Right renal pelvis (tissue), 4 donors: ENCODE measurements around the gene HRH3. TPM values are rescaled to one million over a fixed set of nuclear protein-coding genes. Genes with fewer than 3 reads are reported as not detected.

Experiments used
- DNase-seq, 4 donors: peaks; one replicate each; pipeline ENCODE4 v3.0.0-alpha.2; 2013; ENCODE audit warnings: low read depth in 4 of 4, low spot score in 3 of 4, missing footprints in 1 of 4
- polyA plus RNA-seq, 4 donors: library from polyadenylated mRNA; unstranded; fragments of 120-200 nt; gene quantifications; one replicate each; pipeline ENCODE4 v1.2.1, GENCODE V29; 2013; ENCODE audit not compliant: insufficient read length in 4 of 4

HRH3 gene
- polyA plus RNA-seq, 4 donors, result 0.06 to 0.25 (median 0.16) TPM; not detected in 1

DNA sequence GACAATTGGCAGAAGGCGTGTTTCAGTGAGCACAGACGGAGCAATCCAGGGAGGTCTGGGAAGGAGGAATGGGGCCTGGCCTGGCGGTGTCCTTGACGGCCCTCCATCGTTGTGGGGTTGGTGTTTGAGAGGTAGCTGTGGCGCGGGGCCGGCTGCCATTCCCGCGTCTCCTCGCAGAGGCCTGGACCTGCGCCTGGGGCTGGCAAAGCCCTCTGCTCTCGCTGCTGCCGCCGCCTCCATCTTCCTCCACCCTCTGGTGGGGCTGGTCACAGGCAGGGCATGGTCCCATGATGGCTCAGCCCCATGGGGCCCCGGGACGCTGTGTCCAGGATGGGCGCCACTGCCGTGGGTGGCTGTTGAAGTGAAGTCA, 25.8 kb upstream of the HRH3 start:
- no peak for DNase-seq

DNA sequence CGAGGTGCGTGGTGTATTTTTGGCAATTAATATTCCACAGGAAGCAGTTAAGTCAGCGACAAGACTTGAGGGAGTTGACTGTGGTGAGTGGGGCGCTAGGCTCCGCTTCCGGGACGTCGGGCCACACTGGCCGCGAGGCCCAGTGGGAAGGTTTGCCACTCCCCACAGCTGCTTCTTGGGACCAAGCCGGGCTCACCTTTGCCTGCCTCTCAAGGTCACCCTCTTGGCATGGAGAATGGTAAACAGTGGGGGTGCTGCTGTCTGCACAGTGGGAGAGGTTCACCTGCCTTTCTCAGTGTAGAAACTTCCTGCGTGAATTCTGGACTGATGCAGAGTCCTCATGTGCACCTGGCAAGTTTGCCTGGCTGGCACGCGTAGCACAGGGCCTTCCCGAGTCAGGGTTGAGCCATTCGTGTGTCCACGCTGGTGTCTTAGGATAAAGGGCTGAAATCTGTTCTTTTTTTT, 24.6 kb upstream of the HRH3 start:
- no peak for DNase-seq

DNA sequence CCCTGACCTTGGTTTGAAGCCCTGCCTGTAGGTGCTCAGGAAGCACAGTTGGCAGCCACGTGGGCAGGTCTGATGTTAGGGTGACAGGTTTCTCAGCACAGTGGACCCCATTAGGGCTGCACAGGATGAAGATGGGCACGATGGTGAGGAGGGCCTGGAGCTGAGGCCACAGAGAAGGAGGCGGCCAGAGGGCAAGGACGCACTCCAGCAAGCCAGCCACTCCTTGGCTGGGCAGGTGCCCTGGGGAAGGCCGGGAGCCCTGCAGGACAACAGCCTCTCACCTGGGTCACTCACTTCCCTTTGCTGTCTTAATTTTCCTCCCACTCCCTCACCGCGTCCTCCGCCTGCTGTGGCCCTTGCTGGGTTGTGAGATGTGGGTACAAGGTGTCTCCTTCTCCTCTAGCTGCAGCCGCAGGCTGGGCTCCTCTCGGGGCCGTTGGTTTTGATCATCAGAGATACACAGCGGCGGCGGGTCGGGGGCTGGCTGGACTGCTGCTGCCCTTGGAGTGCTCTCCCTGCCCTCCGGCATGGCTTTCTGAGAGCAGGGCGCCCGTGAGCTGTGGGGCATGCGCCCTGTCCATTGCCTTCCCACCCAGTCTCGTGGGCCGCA, 23.9 kb upstream of the HRH3 start:
- no peak for DNase-seq

DNA sequence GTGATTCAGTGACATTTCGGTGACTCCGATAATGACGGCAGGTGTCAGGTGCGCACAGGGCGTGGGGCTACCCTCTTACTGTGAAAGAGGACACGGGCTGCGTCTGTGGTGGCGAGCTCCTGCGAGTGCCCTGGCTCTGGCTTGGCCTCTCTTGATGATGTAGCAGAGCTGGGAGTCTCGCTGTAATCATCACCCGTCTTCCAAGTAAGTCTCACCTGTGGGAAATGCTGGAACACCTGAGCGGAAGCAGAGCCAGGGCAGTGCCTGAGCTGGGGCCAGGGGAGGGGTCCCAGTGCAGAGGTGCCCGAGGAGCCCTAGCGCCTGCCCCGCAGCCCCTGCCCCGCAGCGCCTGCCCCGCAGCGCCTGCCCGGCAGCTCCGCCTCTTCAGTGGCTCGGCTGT, 23.0 kb upstream of the HRH3 start:
- DNase-seq, result no peak

DNA sequence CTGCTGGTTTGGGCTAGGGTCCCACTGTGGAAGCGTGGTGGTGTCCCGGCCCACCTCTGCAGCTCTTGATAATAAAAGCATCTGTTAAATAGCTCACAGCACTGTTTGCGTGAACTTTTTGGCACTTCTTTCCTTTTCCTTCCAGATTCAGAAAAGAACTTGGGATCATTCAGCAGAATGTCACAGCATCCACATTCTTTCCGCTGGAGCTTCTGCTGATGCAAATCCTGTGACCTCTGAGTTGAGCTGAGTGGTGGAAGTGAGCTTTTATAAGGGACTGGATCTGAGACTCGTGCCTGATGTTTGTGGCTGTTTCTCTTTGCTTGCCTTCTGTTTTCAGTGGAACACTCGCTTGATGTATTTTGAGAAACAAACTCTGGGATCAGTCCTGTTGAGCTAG, 22.1 kb upstream of the HRH3 start:
- no peak for DNase-seq

DNA sequence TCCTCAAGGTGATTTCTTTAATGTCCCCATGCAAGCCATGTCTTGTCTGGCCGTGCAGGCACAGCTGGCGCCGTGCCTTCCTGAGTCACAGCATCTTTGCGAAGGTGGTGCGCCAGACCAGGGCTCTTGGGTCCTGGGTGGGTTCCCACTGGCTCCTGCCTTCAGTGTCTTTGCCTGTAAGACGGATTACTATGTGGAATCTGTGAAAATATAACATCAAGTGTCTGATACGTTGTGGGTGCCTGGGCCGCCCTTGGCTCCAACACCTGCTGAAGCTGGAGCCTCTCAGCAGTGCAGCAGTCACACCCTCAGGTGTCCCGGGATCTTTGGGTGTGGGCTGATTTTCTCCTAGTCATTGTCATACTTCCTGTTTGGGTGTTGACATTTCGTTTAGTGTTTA, 21.4 kb upstream of the HRH3 start:
- no peak for DNase-seq

DNA sequence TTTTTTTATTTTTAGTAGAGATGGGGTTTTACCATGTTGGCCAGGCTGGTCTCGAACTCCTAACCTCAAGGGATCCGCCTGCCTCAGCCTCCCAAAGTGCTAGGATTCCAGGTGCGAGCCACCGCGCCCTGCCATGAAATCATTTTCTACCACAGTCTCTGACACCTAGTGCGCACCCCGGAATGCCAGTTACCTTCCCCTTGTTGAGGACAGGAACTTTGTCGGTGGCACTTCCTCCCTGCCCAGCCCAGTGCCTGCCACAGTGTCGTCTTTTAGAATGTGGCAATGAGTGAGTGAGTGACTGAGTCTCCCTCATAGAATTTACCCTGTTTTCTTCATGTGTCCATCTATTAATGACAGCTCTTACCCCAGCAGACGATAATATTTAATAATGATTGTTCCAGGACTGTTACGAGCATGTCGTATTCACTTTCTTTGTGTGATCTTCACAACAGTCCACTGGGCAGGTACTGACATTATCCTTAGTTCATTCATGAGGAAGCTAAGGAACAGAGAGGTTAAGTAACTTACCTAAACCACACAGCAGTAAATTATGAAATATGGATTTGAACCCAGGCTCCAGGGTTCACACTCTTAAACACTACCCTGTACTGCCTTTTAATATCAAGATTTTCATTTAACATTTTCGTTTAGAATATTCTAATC, 20.1 kb upstream of the HRH3 start:
- DNase-seq, result no peak

DNA sequence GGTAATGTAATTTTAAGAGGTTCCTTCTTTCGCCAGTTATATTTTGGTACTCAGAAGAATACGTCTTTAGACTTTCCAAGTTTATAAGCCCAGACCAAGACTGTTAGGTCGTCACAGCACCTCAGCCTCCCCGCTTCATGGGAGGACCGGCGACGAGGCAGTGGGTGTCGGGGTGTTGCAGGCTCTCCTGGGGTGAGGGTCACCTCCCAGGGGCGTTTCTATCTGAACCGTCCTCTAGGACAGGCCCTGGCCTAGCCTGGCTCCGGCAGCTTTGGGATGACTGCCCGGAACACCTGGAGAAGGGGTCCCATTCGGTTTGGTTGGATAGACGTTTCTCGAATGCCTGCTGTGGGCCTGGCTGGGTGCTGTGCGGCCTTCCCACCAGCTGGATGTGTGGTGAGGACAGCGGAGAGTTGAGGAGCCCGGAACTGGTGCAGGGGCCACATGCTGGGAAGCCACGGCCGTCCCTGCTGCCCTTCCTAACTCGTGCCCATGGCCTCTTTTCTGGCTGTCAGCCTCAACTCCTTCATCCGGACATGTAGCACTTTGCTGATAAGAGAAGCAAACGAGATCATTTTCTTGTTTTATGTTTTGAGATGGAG, 19.3 kb upstream of the HRH3 start:
- DNase-seq, result no peak

DNA sequence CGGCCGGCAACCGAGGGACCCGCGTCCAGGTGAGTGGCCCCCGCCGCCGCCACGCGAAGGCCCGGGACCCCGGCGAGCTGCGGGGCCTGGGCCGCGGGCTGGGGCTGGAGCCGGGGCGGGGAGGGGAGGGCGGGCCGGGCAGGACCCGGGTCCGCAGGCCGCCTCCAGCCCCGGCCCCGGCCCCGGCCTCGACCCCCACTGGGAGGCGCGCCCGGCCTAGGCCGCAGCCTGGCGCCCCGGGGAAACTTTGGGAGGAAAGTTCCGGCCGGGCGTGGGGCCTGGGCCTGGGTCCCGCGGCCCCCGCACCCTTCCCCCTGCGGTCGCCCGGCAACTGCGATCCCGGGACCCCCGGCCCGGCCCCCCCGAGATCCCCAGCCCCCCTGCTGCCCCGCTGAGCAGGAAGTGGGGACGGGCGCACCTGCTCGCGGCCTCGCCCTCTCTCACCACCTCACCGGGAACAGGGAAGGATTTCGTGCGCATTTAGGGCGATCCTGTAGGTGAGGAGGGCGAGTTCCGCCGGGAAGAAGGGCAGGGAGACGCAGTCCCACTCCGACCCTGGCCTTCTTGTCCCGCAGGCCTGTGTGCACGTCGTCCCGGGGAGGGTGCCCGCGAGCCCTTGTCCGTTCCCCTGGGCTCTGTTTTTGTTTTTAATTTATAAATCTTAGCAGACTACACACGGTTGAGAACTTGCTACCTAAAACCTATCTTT, 18.6 kb upstream of the HRH3 start:
- DNase-seq, result no peak

DNA sequence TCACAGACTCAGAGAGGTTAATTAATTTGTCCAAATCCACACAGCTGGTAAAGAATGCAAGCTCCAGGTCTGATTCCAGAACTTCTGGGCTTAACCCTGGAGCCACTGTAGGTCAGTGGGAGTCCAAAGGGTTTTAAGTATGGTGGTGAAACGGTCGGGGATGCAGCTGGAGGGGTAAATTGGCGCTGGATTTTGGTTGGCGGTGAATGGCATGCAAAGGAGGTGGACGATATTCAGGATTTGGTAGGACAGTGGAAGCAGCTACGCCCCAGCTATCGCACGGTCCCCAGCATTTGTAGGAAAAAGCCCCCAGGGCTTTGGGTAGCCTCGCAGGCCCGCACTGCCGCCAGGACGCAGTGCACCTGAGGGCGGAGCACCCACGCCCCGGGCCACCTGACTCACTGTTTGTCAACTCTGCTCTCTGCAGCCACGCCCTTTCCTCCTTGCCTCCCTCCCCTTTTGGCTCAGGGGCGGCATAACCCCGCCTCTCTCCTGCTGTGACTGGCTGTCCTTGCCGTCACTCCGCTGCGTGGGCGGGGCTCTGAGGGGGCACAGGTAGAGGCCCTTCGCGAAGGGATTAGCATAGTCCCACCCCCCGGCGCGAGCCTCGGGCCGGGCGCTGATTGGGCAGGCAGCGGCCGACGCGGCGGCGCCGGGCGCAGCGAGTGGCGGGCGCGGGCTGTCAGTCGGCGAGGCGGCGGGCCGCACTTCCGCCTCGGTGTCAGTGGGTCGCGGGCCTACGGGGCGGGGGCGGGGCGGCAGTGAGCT, 17.9 kb upstream of the HRH3 start, which contains the start of gene OSBPL2:
TSS of gene OSBPL2 (plus strand) at position 721 of the 768 bp plus-strand sequence. CDS start 17,664 bp downstream, outside the sequence.
- peak; percentile 96 to 97 (median 96) for DNase-seq

DNA sequence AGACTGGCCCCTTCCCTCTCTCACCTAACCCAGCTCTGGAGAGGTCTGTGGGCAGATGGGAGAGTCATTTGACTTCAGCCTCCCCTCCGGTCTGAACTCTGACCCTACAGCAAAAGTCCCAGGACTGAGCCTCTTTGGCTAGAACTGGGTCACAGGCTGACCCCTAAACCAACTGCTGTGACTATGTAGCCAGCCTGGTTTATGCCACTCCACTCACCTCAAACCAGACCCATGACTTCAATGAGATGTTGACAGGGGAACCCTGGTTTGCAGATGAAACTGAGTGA, 17.4 kb upstream of the HRH3 start:
- DNase-seq, result no peak

DNA sequence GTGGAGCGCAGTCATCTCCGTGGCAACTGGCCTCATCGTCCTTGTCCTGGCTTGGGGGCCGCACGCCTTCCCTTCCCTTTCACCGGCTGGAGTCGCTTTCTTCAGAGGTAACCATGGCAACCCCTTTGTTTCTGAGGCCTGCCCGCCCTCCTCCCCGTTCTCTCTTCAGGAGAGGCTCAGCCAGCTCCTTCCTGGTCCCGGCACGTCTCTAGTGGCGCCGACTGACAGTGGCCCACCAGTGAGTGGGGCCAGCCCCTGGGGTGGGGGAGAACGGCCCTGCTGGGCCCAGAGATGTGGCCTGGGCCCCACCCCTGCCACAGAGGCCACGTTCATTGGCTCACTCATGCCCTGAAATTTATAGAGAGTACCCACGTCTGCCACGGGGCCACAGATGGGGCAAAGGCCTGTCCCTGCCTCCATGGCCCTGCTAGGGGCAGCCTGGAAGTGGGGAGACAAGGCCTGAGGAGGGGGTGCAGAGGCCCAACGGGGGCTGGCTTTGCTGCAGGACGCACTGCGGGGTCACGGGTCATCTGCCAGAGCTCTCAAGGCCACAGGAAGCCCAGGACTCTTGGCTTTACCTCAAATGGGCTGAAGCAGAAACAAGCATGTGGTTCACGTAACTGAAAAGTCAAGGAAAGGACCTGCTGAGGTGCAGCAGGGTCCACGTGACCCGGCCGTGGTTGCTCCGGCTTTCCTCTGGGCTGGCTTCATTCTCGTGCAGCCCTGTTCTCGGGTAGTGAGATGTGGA, 16.9 kb upstream of the HRH3 start:
- no peak for DNase-seq

DNA sequence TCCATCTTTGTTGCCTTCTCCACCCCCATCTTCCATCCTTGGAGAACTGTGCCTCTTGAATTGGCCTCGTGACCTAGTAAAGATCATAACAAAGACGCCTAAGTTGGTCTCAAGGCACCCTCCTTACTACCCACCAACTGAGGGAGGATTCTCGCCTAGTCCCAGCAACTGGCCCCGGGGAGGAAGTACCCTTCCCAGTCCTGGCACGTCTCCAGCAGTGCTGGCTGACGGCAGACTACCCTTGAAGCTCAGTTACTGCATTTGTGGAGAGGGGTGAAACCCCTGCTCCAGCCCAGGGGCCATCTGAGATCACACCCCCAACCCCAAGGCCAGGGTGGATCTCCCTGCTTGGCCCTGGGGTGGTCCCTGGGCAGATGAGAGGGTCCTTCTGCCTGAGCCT, 16.1 kb upstream of the HRH3 start:
- no peak for DNase-seq

DNA sequence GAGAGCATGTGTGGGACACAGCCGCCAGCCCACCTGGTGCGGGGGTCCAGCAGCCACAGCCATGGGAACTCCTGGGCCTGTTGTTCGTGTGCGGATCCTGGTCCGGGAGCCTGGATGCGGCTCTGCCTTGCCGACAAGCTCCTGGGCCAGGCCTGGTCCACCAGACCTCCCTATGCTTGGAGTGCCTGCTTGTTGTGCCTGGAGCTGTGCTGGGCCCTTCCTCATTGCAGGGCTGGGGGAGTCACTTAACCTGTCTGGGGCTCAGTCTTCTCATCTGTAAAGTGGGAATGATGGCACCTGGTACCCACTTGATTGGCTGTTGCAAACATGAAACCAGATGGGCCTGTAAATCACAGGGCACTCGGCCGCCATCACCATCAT, 15.7 kb upstream of the HRH3 start:
- DNase-seq, result no peak

DNA sequence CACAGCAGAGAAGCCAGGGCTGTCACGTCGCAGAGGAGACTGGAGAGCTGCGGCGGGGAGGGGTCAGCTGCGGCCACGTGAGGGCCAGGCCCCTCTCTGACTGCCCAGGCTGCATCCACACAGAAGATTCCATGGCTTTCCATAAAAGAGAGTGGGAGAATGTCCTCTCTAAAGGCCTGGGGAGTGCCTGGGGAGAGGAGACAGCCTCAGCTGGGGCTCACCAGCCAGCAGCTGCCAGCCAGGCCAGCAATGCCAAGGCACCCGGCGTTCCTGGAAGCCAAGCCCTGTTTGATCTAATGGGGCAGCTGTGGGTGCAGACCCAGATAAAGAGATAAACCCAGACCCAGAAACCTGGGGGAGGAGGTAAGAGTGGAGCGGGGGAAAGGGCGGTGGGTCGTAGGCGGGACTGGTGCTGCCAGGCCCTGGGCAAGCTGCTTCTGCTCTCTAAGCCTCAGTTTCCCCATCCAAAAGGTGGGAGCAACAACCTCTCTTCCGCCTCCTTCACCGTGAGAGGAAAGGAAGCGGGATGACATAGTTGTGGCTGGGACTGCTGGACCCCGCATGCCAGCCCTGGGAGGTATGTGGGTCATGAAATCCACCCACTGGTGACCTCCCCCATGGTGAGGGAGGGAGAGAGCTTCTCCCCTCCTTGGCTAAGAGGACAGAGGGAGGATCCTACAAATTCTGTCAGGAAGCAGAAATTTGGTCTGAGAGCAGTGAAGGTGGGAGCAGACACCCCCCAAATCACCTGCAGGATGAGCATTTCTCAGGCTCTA, 15.1 kb upstream of the HRH3 start:
- no peak for DNase-seq

DNA sequence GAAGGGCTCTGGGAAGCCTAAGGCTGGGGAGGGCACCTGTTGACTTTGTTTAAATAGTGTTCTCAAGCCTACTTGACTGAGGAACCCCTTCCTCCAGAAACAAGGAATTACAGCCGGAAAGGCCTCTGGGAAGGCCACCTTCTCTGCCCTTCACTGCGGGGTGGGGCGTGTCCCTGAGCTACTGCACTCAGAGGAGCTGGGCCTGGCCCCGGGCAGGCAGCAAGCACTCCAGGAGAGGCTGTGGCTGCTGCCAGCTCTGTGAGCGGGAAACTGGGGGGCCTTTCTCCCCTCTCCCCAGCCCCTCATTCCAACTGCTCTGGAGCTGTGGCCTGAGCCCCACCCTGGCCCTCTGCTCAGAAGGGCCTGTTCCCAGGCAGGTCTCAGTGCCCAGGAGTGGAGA, 14.3 kb upstream of the HRH3 start:
- no peak for DNase-seq

DNA sequence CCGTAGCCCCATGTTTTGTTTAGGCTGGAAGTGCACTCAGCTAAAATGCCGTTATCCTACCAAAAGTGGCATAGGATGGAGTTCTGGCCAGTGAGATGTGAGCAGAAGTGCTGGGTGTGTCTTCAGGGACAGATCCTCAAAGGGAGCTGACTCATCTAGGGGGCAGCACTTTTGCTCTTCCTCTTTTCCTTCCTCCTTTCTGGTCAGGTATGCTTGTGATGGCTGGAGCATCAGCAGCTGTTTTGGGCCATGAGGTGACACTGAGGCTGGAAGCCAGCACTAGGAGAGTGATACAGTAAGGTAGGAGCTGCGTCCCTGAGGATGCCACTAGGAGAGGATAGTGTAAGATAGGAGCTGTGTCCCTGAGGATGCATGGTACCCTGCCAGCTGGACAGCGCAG, 13.6 kb upstream of the HRH3 start:
- no peak for DNase-seq

DNA sequence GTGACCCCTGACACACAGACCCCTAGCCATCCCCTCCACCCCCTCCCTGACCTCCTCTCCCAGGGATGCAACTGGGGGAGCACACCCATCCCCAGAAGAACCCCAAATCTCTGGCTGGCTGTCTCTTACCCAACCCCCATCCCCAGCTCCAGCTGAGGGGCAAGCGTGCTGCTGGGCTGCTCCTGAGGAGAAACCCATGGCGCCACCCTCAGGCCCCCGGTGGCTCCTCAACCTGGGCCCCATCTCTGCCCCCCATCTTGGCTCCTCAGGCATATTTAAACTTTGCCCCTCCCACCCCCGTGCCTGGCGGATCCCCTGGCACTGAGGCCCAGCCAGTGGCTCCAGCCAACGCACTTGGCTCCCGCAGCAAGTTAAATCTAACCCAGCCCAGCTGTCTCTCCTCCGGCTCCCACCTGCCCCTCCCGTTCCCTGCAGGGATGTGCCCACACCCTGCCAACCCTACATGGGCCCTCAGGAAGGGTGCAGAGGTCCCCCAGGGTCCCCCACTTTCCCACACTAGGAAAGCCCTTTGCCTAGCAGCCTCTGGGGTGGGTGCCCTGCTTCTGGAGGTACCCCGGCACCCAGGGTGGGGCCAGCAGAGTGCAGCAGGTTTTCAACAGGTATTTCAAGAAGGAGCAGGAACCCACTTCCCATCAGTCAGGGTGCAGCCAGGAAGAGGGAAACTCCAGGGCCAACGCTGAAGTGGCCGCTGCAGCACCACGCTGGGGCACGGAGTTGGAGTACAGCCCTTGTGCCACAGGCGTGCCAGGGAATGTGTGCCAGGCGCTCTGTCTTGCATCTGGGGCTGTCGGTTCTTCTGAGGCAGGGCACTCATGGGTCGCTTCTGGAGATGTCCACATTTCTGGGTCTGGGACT, 12.9 kb upstream of the HRH3 start:
- no peak for DNase-seq

DNA sequence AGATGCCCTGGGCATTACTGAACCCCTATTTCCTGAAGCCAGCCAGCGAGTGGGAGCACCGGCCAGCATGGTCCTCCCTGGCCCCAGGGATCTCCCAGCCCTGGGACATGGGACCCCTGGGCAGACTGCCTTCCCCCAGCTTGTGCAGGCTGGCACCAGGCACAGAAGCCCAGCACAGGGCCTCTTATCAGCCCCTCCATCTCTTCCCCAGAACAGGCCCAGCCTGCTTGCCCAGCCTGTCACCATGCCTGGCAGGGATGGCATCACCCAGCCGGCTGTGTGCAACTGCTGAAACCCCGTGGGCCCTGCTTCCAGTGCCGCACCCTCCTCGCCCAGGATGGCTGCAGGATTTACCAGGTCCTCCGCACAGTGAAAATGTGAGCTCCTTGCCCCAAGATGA, 12.1 kb upstream of the HRH3 start:
- DNase-seq, result no peak
